Coronary artery (tissue), 2 donors: ENCODE results near the gene EHMT1.

ENCODE experiments used
- DNase-seq: peaks from one replicate; pipeline ENCODE4 v3.0.0-alpha.2; 2017; ENCODE audit warnings: low spot score
- H3K27ac ChIP-seq, 2 donors: fragments of 200-600 bp; sonication (generic); one replicate each; pipeline ENCODE4 v1.5.1; 2016 to 2019
- H3K4me3 ChIP-seq: fragments of 200-600 bp; sonication (generic); 2 replicates; pipeline ENCODE4 v1.5.1; 2016; ENCODE audit warnings: mild to moderate bottlenecking, moderate library complexity
- TF ChIP-seq, protein P1 (sequence below): fragments of 200-600 bp; sonication (generic); IDR thresholded peaks from one replicate; pipeline ENCODE4 v1.5.1; 2019; ENCODE audit warnings: antibody characterized with exemption

Gene EHMT1

DNA sequence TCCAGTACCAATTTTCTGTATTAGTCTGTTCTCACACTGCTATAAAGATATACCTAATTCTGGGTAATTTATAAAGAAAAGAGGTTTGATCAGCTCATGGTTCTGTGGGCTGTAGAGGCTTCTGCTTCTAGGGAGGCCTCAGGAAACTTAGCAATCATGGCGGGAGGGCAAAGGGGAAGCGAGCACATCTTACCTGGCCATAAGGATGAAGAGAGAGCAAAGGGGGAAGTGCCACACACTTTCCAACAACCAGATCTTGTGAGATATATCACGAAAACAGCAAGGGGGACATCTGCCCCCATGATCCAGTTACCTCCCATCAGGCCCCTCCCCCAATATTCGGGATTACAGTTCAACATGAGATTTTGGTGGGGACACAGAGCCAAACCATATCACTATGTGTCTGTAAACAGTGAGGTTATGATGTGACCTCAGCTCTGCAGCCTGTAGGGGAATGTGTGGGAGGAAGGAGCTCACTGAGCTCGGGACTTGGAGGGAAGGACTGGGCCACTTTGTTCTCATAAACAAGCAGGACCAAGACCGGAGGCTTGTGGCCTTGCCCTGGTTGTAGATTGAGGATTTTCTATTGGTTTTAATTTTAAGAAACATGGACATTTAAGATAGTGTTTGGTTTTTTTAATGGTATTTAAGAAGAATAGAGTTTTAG is 85.2 kb downstream of the EHMT1 start:
- DNase-seq, result no peak
- Histone ChIP-seq H3K27ac (no peak overlapping the region), H3K4me3 (no peak overlapping the region)
- TF ChIP-seq, protein P1, sequence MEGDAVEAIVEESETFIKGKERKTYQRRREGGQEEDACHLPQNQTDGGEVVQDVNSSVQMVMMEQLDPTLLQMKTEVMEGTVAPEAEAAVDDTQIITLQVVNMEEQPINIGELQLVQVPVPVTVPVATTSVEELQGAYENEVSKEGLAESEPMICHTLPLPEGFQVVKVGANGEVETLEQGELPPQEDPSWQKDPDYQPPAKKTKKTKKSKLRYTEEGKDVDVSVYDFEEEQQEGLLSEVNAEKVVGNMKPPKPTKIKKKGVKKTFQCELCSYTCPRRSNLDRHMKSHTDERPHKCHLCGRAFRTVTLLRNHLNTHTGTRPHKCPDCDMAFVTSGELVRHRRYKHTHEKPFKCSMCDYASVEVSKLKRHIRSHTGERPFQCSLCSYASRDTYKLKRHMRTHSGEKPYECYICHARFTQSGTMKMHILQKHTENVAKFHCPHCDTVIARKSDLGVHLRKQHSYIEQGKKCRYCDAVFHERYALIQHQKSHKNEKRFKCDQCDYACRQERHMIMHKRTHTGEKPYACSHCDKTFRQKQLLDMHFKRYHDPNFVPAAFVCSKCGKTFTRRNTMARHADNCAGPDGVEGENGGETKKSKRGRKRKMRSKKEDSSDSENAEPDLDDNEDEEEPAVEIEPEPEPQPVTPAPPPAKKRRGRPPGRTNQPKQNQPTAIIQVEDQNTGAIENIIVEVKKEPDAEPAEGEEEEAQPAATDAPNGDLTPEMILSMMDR, result no peak

DNA sequence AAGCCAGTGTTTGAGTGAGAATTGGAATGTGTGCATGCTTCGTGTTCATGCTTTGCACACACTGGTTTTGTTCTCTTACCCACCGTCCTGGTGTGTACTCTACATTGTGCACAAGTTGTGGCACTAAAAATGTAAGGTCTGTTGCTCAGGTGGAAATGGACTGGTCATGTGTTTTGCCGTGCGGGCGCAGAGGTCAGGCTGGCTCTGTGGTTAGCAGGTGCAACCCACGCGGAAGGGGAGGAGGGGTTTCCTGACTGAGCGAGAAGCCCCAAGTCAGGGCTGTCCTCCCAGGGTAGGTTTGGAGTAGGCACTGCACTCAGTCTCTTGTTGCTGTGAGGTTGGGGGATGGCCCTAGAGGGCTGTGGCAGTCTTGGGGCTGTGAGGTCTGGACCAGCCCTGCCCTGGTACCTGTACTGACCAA is 86.6 kb downstream of the EHMT1 start:
- Histone ChIP-seq H3K27ac (no peak overlapping the region), H3K4me3 (no peak overlapping the region)
- TF ChIP-seq, protein P1, result no peak
- DNase-seq, result no peak

DNA sequence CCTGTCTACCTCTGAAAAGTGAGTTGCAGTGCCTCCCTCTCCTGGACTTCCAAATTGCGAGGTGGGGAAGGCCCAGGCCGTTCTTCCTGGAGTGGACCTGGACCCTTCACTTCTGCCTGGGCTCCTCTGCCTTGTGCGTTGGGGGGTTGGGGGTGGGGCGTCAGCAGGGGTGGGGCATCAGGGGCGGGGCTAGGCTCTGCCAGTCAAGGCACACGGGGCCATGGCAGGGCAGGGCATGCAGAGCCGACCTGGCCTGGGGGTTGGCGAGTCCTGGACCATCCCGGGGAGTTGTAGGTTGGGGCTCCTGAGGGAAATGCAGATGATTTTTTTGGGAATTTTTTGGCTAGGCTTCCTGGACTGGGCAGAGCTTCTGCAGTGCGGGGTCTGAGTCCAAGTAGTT is 87.1 kb downstream of the EHMT1 start:
- H3K27ac ChIP-seq, result no peak overlapping the region
- H3K4me3 ChIP-seq, result no peak overlapping the region
- no peak for DNase-seq
- TF ChIP-seq, protein P1, result no peak

DNA sequence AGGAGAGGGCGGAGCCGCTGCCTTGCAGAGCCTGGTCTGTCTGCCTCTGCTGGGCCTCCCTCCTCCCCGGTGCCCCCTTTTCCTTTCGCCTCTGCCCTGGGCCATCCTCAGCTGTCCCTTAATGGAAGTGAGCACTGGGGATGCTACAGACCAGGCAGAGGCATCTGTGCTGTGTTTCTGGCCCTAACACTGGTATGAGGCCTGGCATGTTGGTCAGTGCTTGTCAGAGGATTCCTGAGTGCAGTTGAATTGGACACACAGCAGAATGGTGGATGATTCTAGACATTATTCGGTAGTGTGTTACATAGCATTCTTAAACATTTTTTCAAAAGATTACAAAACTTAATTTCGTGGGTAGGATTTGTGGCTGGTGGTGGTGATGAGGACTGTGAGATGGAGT is 88.6 kb downstream of the EHMT1 start:
- no peak for DNase-seq
- H3K27ac ChIP-seq, result no peak overlapping the region
- TF ChIP-seq, protein P1, result no peak
- H3K4me3 ChIP-seq, result no peak overlapping the region

DNA sequence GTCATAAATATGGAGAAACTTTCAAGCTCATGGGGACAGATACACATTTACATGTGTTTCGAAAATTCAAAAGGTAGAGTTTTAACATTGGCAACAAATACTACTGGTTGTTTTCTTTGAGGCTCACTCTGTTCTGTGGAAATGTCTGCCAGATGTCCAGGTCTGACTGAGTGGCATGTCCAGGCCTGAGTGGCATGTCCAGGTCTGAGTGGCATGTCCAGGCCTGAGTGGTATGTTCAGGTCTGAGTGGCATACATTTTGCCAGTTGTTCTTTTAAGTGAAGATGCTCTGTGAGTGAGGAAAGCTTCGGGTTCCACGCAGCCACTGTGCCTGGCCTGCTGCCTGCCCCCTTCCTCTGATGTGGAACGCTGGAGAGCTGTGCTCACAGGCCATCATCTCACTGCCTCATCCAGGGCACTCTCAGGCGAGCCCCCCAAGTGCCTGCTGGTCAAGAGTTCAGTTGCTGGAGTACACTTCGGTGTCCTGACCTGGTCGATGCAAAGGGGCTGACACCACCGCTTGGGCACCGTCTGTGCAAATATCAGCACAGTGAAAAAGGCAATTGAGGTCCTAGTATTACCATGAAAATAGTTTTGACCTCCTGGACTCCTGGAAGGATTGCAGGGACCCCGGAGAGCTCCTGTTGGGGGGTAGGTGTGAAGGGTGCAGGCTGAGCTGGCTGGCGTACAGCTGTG is 89.9 kb downstream of the EHMT1 start:
- H3K4me3 ChIP-seq, result no peak overlapping the region
- no peak overlapping the region for H3K27ac ChIP-seq
- no peak for DNase-seq
- TF ChIP-seq, protein P1, result no peak

DNA sequence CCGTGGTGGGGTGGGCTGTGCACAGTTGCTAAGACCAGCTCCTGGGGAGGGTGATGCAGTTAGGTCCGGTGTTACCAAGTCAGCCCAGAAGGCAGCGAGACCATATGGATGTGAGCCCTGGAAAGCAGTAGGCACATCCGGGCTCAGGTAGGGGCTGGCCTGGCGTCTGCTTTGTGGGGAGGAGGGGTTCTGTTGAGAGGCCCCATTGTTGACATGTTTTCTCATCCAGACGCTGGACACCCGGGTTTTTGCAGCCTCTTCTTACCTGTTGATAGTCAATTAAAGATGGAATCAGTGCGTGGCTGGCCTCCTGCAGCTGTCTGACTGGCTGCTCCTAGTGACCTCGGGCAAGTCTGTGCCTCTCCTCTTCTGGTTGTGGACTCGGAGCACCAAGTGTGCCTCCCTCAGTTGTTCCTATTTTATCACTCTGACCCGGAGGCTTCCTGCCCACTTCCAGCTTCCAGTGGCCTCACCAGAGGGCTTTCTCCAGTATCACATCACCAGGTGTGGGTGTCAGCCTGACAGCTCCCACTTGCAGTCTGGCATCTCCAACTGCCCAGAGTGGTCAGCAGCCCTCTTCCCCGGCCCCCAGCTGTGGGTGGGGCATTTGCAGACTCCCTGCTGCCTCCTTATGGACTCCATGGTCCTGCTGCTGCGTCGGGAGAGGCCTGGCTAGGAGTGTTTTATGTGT is 90.8 kb downstream of the EHMT1 start:
- no peak overlapping the region for H3K4me3 ChIP-seq
- no peak overlapping the region for H3K27ac ChIP-seq
- TF ChIP-seq, protein P1, result no peak
- DNase-seq, result no peak

DNA sequence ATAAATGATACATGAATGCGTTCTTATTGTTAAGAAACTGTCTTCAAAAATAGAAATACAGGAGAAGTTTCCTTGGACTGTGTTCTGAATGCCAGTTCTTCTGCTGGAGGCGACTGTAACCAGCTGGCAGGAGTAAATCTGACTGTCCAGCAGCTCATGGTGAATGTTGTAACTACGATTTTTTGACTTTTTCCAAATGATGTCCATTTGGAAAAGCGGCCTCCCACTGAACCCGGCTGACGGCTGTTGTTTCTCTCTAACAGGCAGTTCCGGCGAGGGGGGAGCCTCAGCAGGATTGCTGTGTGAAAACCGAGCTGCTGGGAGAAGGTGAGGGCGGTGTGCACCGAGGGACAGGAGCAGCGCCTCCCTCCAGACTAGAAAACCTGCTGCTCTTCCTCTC is 91.9 kb downstream of the EHMT1 start:
- TF ChIP-seq, protein P1, result no peak
- Histone ChIP-seq H3K27ac (no peak overlapping the region), H3K4me3 (no peak overlapping the region)
- no peak for DNase-seq
